K562 (cell line): ENCODE data around the gene BBLN. TPM values are rescaled to one million over a fixed set of nuclear protein-coding genes. Genes with fewer than 3 reads are reported as not detected.
A peak's percentile ranks its signal among the peaks of the same experiment; 100 is the strongest.

Experiments used
- BACH1 ChIP-seq: fragments of 200-800 bp; sonication (Bioruptor generic); IDR thresholded peaks from 2 replicates; pipeline ENCODE4 v1.6.1; 2016; ENCODE audit warnings: missing genetic modification characterization, missing compliant biosample characterization
- BCOR ChIP-seq: fragments of 450-650 bp; IDR thresholded peaks from 2 replicates; pipeline ENCODE4 v1.6.1; 2016
- BMI1 ChIP-seq: fragments of 150-350 bp; IDR thresholded peaks from 2 replicates; pipeline ENCODE4 v1.6.1; 2014; ENCODE audit warnings: low read length
- CHD2 ChIP-seq: IDR thresholded peaks from 2 replicates; pipeline ENCODE4 v1.6.1; 2011; ENCODE audit warnings: low read depth, low read length
- COPS2 ChIP-seq: fragments of 450-650 bp; conservative IDR thresholded peaks from 2 replicates; pipeline ENCODE4 v1.6.1; 2016; ENCODE audit warnings: mild to moderate bottlenecking, moderate library complexity
- CREBBP ChIP-seq: IDR thresholded peaks from one replicate; pipeline ENCODE4 v1.6.1; 2012; ENCODE audit warnings: low read depth, mild to moderate bottlenecking, control low read depth, inconsistent platforms, low read length
- CTBP1 ChIP-seq: fragments of 450-650 bp; IDR thresholded peaks from 2 replicates; pipeline ENCODE4 v1.6.1; 2016; ENCODE audit warnings: borderline replicate concordance
- POLR3G ChIP-seq: IDR thresholded peaks from 2 replicates; pipeline ENCODE4 v1.6.1; 2011; ENCODE audit not compliant: insufficient read length, insufficient replicate concordance; ENCODE audit errors: extremely low read depth
- PRMT5 ChIP-seq: sonication (generic); formaldehyde crosslinking; IDR thresholded peaks from 2 replicates; pipeline ENCODE4 v1.5.0; 2020; ENCODE audit warnings: missing genetic modification reagents
- RBM22 ChIP-seq: fragments of 200-400 bp; formaldehyde crosslinking; IDR thresholded peaks from 2 replicates; pipeline ENCODE4 v1.6.1; 2018; ENCODE audit warnings: low read length, low read depth; ENCODE audit not compliant: poor library complexity, severe bottlenecking
- SRSF3 ChIP-seq: fragments of 200-400 bp; formaldehyde crosslinking; IDR thresholded peaks from 2 replicates; pipeline ENCODE4 v1.6.1; 2016; ENCODE audit warnings: mild to moderate bottlenecking, low read length, moderate library complexity; ENCODE audit not compliant: insufficient read depth
- SRSF9 ChIP-seq: fragments of 200-400 bp; formaldehyde crosslinking; IDR thresholded peaks from 2 replicates; pipeline ENCODE4 v1.6.1; 2017; ENCODE audit warnings: low read depth, low read length, borderline replicate concordance
- TAF1 ChIP-seq: IDR thresholded peaks from 2 replicates; pipeline ENCODE4 v1.6.1; 2011; ENCODE audit warnings: mild to moderate bottlenecking, low read length, moderate library complexity; ENCODE audit not compliant: insufficient read depth, control insufficient read depth, severe bottlenecking; ENCODE audit errors: extremely low read depth
- TGIF2 ChIP-seq: sonication (generic); formaldehyde crosslinking; IDR thresholded peaks from 2 replicates; pipeline ENCODE4 v1.8.1; 2022; ENCODE audit warnings: mild to moderate bottlenecking, missing genetic modification reagents, moderate library complexity
- ZC3H8 ChIP-seq: fragments of 450-650 bp; IDR thresholded peaks from 2 replicates; pipeline ENCODE4 v1.6.1; 2017
- ZNF766 ChIP-seq: fragments of 200-800 bp; sonication (Bioruptor generic); conservative IDR thresholded peaks from 2 replicates; pipeline ENCODE4 v1.6.1; 2016; ENCODE audit warnings: missing genetic modification characterization, missing compliant biosample characterization
- polyA plus RNA-seq, 8 experiments: library from polyadenylated mRNA; depleted of rRNA in 4 of 8; stranded (reverse) in 5 of 8; unstranded in 3 of 8; fragments of >200 nt; fragmentation: Nextera tagmentation in 2 of 8; fragmentation: Illumina TruSeq in 1 of 8; extraction: Ambion mirVana in 2 of 8; extraction: Trizol in 1 of 8; gene quantifications; 2 replicates each; pipeline versions ENCODE4 v1.2.1 to v1.2.3, GENCODE V29; 2011 to 2014; ENCODE audit warnings: inconsistent platforms in 1 of 8, missing spikeins in 1 of 8
- total RNA-seq, 7 experiments: library from RNA; depleted of rRNA in 6 of 7; stranded (reverse); fragments of >200 nt in 6 of 7; fragmentation: Illumina TruSeq in 2 of 7; extraction: Trizol in 2 of 7; gene quantifications; 2 replicates each; pipeline versions ENCODE4 v1.2.1 to v1.2.3, GENCODE V29; 2011 to 2021; ENCODE audit warnings: low replicate concordance in 1 of 7
- TF ChIP-seq, protein P1 (sequence below): fragments of 250-450 bp; sonication (Bioruptor Pico); IDR thresholded peaks from 2 replicates; pipeline ENCODE4 v1.5.1; 2021; ENCODE audit warnings: mild to moderate bottlenecking
- TF ChIP-seq, protein P2 (sequence below): fragments of 450-650 bp; IDR thresholded peaks from 2 replicates; pipeline ENCODE4 v1.6.1; 2014; ENCODE audit warnings: low read depth, mild to moderate bottlenecking, moderate library complexity, borderline replicate concordance
- TF ChIP-seq, protein P3 (sequence below), 2 experiments: IDR thresholded peaks in 1 of 2; conservative IDR thresholded peaks in 1 of 2; 2 replicates each; pipeline ENCODE4 v1.6.1; 2016; ENCODE audit warnings: low read depth in 2 of 2, mild to moderate bottlenecking in 1 of 2, missing compliant biosample characterization in 1 of 2, missing genetic modification characterization in 1 of 2, moderate library complexity in 1 of 2
- TF ChIP-seq, protein P4 (sequence below): sonication (generic); formaldehyde crosslinking; IDR thresholded peaks from 2 replicates; pipeline ENCODE4 v1.8.1; 2022; ENCODE audit warnings: missing genetic modification reagents

Gene BBLN
- total and polyA plus RNA-seq, 9 of the 15 experiments (the other 6 are each of a cell fraction or from before 2014, with no cell fraction given) = 4.2 to 331 (median 87.1) TPM

DNA sequence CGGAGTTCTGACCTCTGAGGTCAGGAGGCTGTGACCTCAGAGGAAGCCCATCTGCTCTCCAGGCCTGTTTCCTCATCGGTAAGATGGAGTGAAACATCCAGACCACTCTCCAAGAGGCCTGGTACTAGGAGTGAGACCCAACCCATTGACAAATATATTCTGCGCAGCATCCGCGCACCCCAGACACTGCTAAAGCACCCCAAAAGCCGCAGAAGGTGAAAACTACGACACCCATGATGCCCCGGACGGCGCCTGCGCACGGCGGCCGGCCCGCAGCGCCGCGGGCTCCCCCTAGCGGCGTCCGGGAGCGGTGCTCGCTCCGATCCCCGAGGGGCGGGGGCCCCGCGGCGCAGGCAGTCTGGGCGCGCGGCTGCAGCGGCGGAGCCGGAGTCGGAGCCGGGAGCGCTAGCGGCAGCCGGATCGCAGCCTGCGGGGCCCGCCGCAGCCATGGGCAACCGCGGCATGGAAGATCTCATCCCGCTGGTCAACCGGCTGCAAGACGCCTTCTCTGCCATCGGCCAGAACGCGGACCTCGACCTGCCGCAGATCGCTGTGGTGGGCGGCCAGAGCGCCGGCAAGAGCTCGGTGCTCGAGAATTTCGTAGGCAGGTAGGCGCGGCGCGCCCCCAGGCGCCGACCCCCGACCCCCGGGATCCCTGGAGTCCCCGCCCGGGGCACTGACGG lies 43.1 kb downstream of the BBLN start, which contains the start of gene DNM1 (continued):
- TF ChIP-seq, protein P1, sequence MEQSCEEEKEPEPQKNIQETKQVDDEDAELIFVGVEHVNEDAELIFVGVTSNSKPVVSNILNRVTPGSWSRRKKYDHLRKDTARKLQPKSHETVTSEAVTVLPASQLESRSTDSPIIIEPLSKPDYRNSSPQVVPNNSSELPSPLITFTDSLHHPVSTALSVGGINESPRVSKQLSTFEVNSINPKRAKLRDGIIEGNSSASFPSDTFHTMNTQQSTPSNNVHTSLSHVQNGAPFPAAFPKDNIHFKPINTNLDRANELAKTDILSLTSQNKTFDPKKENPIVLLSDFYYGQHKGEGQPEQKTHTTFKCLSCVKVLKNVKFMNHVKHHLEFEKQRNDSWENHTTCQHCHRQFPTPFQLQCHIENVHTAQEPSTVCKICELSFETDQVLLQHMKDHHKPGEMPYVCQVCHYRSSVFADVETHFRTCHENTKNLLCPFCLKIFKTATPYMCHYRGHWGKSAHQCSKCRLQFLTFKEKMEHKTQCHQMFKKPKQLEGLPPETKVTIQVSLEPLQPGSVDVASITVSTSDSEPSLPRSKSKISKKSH (CRISPR knock-in tag) = 0 out of 2 replicates have a peak, but pooled peaks have one; percentile 60
- TF ChIP-seq BACH1 (tag) (no peak), SRSF3 (no peak), CREBBP (no peak), SRSF9 (no peak), TGIF2 (CRISPR knock-in tag) (no peak), CTBP1 (peak; percentile 98), ZNF766 (CRISPR knock-in tag) (no peak), PRMT5 (no peak), RBM22 (no peak), COPS2 (no peak), CHD2 (peak; percentile 46), ZC3H8 (no peak), POLR3G (no peak), BCOR (no peak; the same call in 1 of the 2 replicates), BMI1 (no peak), TAF1 (no peak)
- TF ChIP-seq, protein P2, sequence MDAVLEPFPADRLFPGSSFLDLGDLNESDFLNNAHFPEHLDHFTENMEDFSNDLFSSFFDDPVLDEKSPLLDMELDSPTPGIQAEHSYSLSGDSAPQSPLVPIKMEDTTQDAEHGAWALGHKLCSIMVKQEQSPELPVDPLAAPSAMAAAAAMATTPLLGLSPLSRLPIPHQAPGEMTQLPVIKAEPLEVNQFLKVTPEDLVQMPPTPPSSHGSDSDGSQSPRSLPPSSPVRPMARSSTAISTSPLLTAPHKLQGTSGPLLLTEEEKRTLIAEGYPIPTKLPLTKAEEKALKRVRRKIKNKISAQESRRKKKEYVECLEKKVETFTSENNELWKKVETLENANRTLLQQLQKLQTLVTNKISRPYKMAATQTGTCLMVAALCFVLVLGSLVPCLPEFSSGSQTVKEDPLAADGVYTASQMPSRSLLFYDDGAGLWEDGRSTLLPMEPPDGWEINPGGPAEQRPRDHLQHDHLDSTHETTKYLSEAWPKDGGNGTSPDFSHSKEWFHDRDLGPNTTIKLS = peak; percentile 98
- TF ChIP-seq, protein P3, sequence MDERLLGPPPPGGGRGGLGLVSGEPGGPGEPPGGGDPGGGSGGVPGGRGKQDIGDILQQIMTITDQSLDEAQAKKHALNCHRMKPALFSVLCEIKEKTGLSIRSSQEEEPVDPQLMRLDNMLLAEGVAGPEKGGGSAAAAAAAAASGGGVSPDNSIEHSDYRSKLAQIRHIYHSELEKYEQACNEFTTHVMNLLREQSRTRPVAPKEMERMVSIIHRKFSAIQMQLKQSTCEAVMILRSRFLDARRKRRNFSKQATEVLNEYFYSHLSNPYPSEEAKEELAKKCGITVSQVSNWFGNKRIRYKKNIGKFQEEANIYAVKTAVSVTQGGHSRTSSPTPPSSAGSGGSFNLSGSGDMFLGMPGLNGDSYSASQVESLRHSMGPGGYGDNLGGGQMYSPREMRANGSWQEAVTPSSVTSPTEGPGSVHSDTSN (CRISPR knock-in tag; IDR thresholded peaks at IDR 0.05; ENCODE audit: low read depth) = no peak
- TF ChIP-seq, protein P3 (tag; conservative IDR thresholded peaks at IDR 0.05; ENCODE audit: low read depth) = no peak
- TF ChIP-seq, protein P4, sequence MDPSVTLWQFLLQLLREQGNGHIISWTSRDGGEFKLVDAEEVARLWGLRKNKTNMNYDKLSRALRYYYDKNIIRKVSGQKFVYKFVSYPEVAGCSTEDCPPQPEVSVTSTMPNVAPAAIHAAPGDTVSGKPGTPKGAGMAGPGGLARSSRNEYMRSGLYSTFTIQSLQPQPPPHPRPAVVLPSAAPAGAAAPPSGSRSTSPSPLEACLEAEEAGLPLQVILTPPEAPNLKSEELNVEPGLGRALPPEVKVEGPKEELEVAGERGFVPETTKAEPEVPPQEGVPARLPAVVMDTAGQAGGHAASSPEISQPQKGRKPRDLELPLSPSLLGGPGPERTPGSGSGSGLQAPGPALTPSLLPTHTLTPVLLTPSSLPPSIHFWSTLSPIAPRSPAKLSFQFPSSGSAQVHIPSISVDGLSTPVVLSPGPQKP (CRISPR knock-in tag) = no peak
